SIG-M5 (cell line): ENCODE data around the gene MPRIP.
"Not testable (repeated sequence)": the region's sequence is repeated elsewhere in the genome, so short reads cannot be mapped to it uniquely, and the experiment has no call there.

ENCODE experiments used
- DNase-seq: peaks from one replicate; lab custom pipeline; 2025; lab: John Stamatoyannopoulos, UW

Gene MPRIP

GRCh38 chr17:17042384-17042736 is at the start of gene MPRIP:
Gene MPRIP (plus strand): TSS chr17:17042457. CDS start chr17:17042849, 392 bp downstream.
- no peak for DNase-seq

- DNase-seq, result no peak
These were observed 47.6 kb upstream of the MPRIP start for GRCh38 chr17:16994631-16995030.

DNA sequence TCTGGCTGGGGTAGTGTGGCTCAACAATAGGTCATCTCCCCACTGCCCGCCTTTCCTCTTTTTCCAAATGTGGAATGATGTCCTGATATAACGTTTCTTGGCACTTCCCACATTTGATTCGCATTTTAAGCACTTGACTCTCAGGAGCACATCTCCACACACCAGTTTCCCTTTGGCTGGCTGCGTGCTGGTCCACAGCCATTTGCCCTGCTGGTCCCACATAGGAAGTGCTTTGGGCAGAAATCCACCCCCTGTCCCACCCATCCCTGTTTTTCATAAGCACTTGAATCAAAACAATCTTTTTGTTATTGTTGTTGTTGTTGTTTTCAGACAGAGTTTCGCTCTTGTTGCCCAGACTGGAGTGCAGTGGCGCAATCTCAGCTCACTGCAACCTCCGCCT is 46.3 kb upstream of the MPRIP start:
- no peak for DNase-seq

- DNase-seq, result not testable (repeated sequence)
These were observed 45.5 kb upstream of the MPRIP start for GRCh38 chr17:16996726-16997125.

- no peak for DNase-seq
These were observed 44.5 kb upstream of the MPRIP start for GRCh38 chr17:16997514-16998429.

- no peak for DNase-seq
These were observed 42.2 kb upstream of the MPRIP start for GRCh38 chr17:16999931-17000625.

GRCh38 chr17:17001076-17001777 is 41.0 kb upstream of the MPRIP start:
- DNase-seq, result no peak

DNA sequence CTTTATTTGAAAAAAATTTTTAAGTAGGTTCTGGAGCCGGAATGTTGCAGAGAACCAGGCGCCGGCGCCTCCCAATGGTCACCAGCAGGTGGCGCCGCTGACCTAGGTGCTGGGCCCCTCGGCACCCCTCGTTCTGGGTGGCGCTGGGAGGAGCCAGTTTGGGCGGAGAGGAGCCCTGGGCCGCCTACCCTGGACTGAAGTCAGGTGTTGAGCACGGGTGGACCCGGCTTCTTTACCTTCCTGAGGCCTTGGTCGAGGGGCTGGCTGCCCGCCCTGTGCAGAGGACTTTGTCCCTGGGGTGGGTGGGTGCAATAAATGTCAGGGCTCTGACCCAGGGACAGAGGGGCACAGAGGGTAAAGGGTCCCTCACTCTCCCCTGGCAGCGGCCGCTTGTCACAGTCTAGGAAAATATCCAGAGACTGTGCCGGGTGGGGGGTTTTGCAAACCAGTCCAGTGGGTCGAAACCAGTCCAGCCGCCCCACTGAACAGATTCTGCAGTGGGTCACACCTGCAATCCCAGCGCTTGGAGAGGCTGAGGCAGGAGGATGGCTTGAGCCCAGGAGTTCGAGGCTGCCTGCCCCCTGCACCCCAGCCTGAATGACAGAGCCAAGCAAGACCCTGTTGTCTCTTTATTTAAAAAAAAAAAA is 40.3 kb upstream of the MPRIP start:
- DNase-seq, result no peak

GRCh38 chr17:17002731-17003715 is 39.2 kb upstream of the MPRIP start:
- DNase-seq, result not testable (repeated sequence)

GRCh38 chr17:17004251-17004996 is 37.8 kb upstream of the MPRIP start:
- DNase-seq, result no peak

- DNase-seq, result not testable (repeated sequence)
These were observed 37.2 kb upstream of the MPRIP start for GRCh38 chr17:17004997-17005614.

DNA sequence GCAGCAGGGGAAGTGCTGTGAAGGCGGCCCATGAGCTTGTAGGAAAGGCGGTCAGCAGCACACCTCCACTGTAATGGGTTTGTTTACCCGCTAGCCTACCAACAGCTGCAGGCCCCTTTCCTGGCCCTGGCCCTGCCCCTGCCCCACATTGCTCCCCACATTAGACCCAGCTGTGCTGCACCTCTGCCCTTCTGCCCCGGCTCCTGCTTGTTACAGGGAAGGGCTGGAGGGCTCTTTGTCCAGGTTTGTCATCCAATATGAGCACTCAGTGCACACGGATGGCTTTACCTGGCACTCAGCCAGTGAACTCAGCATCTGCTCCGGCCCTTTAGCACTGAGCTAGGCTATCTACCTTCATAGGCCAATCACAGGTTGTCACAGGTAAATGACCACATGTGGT is 34.4 kb upstream of the MPRIP start:
- DNase-seq, result not testable (repeated sequence)

GRCh38 chr17:17008621-17009397 is 33.4 kb upstream of the MPRIP start:
- not testable (repeated sequence) for DNase-seq

- DNase-seq, result not testable (repeated sequence)
These were observed 32.3 kb upstream of the MPRIP start for GRCh38 chr17:17009972-17010371.

- not testable (repeated sequence) for DNase-seq
These were observed 31.7 kb upstream of the MPRIP start for GRCh38 chr17:17010545-17011034.

GRCh38 chr17:17011043-17011907 is 31.0 kb upstream of the MPRIP start:
- not testable (repeated sequence) for DNase-seq
